NCI-H526 treated with DMSO at 0.1 percent for 48 hours (cell line): Measurements from ENCODE around the gene TEAD3.

ENCODE experiments used
- DNase-seq: peaks from one replicate; lab custom pipeline; 2025; lab: John Stamatoyannopoulos, UW

The TEAD3 gene

GRCh38 chr6:35492258-35492973, 4.5 kb downstream of the TEAD3 start:
- no peak for DNase-seq

DNA sequence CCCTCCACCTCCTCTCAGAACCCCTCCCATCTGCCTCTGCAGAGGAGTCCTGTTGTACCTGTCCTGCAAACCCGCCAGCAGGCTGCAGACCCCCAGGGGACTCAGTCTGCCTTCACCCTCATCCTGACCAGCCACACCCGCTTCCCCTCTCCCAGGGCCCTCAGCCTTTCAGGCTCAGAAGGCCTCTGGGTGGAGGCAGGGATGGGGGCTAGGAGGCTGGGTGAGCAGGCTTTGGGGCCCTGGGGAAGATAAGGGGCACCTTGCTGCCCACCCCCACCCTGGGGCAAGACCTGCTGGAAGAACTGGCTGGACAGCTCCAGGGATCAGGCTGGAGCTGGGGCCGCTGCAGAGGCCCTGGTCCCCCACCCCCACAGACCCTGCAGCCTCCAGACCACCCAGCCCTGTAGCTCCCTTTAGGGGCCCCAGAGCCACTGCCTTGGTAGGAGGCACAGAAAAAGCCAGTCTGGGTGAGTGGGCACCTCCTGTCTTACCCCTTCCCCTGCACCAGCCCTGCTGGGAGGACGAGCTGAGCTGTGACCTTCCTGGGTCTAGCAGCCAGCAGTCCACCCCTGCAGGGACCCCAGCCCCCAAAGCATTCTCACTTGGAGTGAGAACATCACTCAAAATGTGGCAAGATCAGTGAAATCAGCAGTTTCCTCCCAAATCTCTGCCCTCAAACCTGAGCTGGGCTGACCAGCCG, 5.2 kb downstream of the TEAD3 start:
- no peak for DNase-seq

- DNase-seq = no peak
Observed at GRCh38 chr6:35490821-35491557, 5.9 kb downstream of the TEAD3 start.

GRCh38 chr6:35489995-35490791, 6.7 kb downstream of the TEAD3 start:
- DNase-seq = peak; percentile 21

GRCh38 chr6:35489066-35489465, 7.8 kb downstream of the TEAD3 start:
- no peak for DNase-seq

GRCh38 chr6:35488517-35488862, 8.4 kb downstream of the TEAD3 start:
- DNase-seq = no peak

GRCh38 chr6:35487658-35488516, 9.0 kb downstream of the TEAD3 start:
- DNase-seq = peak; percentile 16

GRCh38 chr6:35486005-35486925, 10.6 kb downstream of the TEAD3 start:
- DNase-seq = peak; percentile 89

DNA sequence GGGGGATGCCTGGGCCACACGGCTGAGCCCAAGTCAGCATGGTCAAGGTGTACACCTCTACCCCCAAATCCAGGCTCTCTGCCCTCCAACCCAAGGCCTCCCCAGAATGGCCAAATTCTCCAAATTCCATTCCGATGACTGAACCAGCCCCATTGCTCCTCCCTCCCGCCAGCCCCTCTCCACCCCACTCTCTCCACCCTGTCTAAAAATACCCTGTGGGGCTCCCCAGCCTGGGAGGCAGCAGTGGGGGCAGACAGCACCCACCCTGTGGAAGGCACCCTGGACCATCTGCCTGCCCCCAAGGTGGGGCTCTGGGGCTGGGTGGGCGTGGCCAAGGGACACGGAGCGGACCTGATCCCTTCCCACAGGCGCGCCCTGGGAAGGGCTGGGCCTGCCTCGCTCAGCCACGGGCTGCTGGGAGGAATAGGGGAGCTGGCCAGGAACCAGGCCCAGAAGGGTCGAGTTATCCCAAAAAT, 11.4 kb downstream of the TEAD3 start:
- DNase-seq = no peak

- no peak for DNase-seq
Observed at GRCh38 chr6:35484921-35485392, 11.9 kb downstream of the TEAD3 start.

DNA sequence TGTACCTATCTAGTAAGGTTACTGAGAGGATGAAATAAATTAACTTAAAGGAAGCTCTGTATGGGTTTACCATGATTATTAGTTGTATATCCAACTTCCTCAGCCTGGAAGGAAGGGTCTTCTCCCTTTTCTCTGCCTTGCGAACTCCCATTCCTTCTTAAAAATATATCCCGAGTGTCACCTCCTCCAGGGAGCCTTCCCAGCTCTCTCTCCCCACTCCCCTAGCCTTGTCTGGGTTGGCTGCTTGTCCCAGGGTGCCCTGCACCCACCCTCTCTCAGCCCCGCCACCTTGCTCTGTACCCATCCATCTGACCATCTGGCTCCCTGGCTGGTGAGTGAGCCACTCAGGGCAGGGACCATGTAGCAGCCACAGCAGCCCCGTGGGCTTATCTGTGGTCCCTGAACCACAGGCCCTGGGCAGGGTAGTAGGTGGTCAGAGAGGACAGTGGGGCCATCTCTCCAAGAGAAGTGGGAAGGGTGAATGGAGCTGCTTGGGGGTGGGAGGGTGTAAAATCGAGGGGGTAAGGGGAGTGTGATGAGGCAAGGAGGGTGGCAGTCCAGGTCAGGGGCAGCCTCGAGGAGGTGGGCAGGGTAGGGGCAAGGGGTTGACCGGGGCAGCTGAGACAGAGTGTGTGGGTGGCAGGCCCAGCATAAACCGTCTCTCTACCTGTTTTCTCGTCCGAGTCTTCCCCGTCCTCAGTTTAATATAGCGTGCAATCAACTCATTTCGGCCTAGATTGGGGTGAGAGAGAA, 12.8 kb downstream of the TEAD3 start:
- DNase-seq = no peak

DNA sequence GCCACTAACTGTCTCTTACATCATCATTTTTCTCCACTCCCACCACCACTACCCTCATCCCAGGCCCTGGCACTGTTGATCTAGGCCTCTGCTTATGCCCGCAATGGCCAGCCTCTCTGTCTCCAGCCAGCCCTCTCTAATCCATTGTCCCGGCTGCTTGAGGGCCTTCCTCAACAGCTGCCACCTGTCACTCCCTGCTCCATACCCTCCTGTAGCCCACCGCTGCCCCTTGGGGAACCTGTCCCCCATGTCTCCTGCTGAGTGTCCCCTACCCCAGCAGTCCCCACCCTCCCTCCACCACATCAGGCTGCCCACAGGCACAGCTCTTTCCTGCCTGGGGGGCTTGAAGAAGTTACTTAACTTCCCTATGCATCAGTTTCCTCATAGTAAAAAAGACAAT, 13.4 kb downstream of the TEAD3 start:
- DNase-seq = no peak

GRCh38 chr6:35483062-35483461, 13.8 kb downstream of the TEAD3 start:
- DNase-seq = no peak

- DNase-seq = no peak
Observed at GRCh38 chr6:35481226-35481625, 15.7 kb downstream of the TEAD3 start.

DNA sequence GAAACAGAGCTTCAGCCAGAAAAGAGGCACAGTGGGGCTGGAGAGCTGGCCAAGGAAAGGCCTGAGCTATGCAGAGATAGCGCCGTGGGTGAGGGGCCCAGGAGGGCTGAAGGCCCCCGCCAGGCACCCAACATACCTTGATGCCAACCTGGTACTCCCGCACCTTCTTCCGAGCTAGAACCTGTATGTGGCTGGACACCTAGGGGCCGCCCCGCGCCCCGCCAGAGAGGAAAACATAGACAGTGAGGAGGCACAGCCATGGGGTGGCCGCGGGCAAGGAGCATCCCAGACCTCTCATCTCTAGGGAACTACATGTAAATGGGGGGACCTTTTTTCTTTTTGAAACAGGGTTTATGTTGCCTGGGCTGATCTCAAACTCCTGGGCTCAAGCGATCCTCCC, 16.7 kb downstream of the TEAD3 start:
- no peak for DNase-seq

DNA sequence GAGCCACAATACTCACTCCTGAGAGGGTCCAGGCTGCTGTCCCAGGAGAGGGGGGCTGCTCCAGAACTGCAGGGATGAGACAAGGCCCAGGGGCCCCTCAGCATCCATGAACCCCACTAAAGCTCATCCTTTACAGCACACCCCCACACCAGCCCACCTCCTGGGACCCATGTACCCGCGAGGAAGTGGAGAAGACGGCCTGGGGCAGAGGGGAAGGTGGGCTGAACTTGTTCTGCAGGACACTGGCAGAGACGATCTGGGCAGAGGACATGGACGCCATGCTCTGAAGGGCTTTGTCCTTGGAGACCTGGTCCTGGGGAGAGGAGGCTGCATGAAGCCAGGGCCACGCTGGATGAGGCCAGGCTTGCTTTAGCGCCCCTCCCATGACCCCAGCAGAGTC, 18.6 kb downstream of the TEAD3 start:
- no peak for DNase-seq

DNA sequence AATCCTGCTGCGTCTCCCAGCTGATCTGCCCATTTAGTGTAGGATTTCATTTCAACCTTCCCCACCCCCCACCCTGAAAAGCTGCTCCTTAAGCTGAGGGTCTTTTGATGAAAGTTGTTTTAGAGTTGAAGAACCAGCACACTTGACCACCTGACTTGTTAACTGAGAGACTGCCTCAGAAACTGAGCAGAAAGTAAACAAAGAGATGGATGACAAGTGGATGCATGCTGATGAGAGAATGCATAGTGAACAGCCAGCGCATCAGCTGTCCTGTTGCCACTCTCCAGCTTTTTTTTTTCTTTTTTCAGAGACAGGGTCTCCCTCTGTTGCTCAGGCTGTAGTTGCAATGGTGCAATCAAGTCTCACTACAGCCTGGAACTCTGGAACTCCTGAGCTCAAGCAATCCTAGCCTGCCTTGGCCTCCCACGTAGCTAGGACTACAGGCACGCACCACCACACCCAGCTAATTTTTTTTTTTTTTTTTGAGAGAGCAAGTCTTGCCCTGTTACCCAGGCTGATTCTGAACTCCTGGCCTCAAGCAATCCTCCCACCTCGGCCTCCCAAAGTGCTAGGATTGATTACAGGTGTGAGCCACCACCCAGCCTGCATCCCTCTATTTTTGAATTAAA, 19.2 kb downstream of the TEAD3 start:
- no peak for DNase-seq

DNA sequence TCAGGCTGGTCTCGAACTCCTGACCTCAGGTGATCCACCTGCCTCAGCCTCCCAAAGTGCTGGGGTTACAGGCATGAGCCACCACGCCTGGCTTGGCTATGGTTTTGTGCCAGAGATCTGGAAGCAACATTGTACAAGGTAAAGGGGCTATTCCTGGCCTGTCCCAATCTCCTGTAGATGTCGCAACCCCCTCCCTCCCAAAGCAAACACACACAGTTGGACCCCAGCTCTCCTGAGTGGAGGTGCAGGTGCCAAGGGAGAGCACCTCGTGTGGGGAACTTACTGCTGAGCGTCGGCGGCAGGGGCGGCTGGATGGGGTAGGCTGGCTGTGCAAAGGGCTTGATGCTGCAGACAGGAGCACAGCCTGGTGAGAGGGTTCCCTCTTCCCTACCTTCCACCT, 19.9 kb downstream of the TEAD3 start:
- DNase-seq = no peak

GRCh38 chr6:35476004-35476403, 20.9 kb downstream of the TEAD3 start:
- DNase-seq = no peak
